Peyer's patch (tissue), 4 donors: Measurements from ENCODE around the gene SLC6A8.

Source experiments
- CTCF ChIP-seq, 6 experiments: fragments of 450-650 bp in 4 of 6; fragments of 200-600 bp in 2 of 6; sonication (generic) in 1 of 6; IDR thresholded peaks; one replicate each; pipeline ENCODE4 v1.5.1; 2017 to 2019; ENCODE audit warnings: antibody characterized with exemption in 6 of 6, mild to moderate bottlenecking in 3 of 6, moderate library complexity in 1 of 6
- POLR2A ChIP-seq, 2 donors: fragments of 450-650 bp; IDR thresholded peaks; one replicate each; pipeline ENCODE4 v1.5.1; 2017; ENCODE audit warnings: antibody characterized with exemption in 2 of 2, mild to moderate bottlenecking in 2 of 2, moderate library complexity in 2 of 2

GRCh38 chrX:153692611-153693156, 5.0 kb downstream of the SLC6A8 start:
- TF ChIP-seq CTCF (IDR thresholded peaks at IDR 0.05) (no peak), POLR2A (IDR thresholded peaks at IDR 0.05) (no peak)
